GM12864 (cell line): ENCODE measurements around the gene PPP1R26.
"Not testable (repeated sequence)": the region's sequence is repeated elsewhere in the genome, so short reads cannot be mapped to it uniquely, and the experiment has no call there.

Source experiments
- DNase-seq: peaks from one replicate; pipeline ENCODE4 v3.0.0-alpha.2; 2011; ENCODE audit warnings: low read depth
- H3K4me3 ChIP-seq: 2 replicates; pipeline ENCODE4 v1.5.1; 2011; ENCODE audit warnings: mild to moderate bottlenecking, low read depth, low read length, control low read depth
- TF ChIP-seq, protein P1 (sequence below): IDR thresholded peaks from 2 replicates; pipeline ENCODE4 v1.5.1; 2011; ENCODE audit warnings: low read depth, mild to moderate bottlenecking, moderate library complexity, low read length, control low read depth, inconsistent platforms; ENCODE audit errors: missing control alignments

Gene PPP1R26, protein sequence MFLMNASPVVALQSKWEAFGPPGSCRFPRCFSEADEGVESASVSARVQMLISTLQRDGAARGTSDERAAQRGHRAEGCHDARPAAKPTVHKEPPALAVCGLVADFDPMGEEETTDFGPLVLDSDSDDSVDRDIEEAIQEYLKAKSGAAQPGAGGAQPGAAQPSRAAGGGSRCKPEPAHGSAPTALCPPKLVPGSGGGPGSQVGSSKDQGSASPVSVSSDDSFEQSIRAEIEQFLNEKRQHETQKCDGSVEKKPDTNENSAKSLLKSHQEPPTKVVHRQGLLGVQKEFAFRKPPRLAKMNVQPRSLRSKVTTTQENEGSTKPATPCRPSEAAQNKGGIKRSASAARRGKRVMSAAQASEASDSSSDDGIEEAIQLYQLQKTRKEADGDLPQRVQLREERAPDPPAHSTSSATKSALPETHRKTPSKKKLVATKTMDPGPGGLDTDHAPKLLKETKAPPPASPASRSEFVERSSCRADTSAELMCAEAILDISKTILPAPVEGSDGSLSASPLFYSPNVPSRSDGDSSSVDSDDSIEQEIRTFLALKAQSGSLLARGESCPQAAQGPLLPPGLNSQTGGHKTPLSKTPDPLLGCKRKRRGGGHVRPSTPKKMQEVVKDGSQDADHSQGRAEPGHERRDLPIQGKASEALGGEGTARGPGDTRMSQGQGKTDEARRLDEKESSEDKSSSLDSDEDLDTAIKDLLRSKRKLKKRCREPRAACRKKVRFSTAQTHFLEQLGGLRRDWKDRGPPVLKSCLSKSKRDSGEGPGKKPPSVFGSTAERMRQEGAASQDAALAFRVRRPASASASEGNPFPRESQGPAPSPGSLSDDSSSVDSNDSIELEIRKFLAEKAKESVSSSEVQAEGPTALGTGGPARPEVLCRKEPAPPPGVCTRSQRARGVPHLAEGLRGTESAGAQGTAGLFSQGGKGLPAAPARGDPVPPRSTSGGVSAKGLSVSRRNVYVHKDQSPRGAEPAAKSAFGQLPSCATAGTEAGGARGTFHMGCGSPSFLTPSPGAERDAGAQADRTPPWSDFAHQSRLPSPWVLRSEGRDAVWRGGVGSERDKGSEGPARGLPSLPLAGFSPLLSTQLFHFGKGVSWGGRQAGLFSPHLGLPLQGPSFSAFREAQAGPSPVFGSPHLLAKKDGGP (N-terminal part only)

DNA sequence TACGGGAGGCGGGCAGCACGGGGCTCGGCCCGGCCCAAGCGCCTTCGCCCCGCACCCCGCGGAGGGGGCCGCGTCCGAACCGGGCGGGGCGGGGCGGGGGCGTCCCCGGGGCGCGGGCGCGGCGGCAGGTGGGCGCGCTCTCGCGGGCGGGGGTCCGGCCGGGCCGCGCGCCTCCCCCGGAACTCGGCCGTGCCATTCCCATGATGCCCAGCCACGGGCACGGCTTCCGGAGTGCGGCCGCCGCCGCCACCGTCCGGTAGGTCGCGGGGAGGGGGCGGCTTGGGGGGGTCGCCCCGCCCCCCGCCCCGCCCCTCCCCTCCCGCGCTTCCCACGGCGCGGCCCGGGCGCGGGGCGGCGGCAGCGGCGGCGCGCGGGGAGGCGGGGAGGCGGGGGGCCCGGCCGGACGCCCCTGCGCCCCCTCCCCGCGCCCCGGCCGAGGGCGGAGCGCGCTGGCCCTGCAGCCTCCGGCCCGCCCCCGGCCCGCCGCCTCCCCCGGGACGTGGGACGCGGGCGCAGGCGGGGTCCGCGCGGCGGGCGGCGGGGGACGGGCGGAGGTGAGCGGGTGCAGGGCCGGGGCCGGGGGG lies at the start of gene PPP1R26:
PPP1R26 (plus strand) TSS at position 314 of the 584 bp plus-strand sequence. CDS start 4,729 bp downstream, outside the sequence.
- TF ChIP-seq, protein P1, sequence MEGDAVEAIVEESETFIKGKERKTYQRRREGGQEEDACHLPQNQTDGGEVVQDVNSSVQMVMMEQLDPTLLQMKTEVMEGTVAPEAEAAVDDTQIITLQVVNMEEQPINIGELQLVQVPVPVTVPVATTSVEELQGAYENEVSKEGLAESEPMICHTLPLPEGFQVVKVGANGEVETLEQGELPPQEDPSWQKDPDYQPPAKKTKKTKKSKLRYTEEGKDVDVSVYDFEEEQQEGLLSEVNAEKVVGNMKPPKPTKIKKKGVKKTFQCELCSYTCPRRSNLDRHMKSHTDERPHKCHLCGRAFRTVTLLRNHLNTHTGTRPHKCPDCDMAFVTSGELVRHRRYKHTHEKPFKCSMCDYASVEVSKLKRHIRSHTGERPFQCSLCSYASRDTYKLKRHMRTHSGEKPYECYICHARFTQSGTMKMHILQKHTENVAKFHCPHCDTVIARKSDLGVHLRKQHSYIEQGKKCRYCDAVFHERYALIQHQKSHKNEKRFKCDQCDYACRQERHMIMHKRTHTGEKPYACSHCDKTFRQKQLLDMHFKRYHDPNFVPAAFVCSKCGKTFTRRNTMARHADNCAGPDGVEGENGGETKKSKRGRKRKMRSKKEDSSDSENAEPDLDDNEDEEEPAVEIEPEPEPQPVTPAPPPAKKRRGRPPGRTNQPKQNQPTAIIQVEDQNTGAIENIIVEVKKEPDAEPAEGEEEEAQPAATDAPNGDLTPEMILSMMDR, result no peak
- H3K4me3 ChIP-seq, result peak within 1 kb of the TSS; percentile 40
- no peak for DNase-seq

DNA sequence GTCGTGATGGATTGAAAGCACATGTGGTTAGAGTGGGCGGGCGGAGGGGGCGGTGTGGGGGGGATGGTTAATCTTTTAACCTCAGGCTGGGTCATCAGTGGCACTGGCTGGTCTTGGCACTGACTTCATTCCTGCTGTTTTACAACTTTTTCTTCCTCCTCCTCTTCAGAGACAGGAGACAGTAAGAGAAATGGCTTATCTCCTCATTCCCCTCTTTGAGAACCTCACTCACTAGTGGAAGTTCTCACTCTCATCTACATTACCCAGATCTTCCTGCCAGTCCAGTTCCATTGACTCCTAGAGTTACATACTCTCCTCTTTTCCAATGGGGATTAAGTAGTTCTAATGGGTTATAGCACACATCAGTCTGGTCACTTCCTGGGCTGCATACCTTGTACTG lies 42.3 kb upstream of the PPP1R26 start:
- TF ChIP-seq, protein P1, result no peak
- no peak overlapping the region for H3K4me3 ChIP-seq
- no peak for DNase-seq

DNA sequence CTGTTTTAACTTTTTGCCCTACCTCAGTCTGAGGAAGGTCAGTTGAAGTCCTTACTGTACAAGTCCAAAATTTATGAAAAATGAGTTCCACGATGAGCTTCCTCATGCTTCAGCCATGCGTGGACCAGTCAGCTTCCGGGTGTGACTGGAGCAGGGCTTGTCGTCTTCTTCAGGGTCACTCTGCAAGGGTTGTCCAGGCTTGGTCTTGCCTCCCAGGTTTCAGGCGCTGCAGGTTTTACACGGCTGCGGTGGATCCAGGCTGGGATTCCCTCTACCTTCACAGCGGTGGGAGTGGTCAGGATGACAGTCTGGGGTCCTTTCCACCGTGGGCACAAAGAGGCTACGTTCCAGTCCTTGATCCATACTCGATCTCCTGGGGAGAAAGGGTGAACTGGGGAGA lies 41.9 kb upstream of the PPP1R26 start:
- H3K4me3 ChIP-seq, DNase-seq: not testable (repeated sequence)

DNA sequence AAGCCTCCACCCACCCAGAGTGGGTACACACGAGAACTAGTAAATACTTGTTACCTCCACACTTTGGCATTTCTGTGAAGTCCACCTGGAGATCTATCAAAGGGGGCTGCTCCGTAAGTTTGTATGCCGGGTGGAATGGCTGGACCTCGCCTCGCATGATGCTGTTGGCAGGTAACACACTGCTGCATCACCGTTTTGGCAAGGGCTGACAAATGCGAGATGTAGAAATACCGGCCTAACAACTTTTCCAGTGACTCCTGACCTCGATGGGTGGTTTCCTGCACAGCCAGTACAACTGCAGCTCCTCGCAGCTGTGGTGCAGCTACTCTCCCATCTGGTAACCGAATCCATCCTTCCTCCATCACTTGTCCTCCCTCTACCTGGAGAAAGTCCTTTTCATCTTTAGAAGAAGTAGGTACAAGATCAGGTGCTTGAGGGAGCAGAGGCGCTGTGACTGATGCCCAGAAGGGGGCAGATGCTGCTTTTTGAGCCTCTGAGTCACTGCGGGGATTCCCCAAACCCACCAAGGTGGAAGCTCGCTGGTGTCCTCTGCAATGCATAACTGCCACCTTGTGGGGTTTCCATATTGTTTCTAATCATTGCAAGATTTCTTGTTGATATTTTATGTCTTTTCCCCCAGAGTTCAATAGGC lies 40.9 kb upstream of the PPP1R26 start:
- not testable (repeated sequence) for DNase-seq
- TF ChIP-seq, protein P1, result peak; percentile 33

DNA sequence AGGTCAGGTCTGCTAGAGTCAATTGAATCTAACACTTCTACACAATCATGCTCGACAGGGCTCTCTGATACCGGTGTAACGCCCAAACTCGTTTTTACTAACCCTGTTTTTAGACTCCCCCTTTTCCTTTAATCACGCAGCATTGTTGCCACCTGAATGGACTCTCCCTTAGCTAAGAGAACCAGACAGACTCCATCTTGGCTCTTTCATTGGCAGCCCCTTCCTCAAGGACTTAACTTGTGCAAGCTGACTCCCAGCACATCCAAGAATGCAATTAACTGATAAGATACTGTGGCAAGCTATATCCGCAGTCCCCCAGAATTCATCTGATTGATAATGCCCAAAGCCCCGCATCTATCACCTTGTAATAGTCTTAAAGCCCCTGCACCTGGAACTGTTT lies 40.1 kb upstream of the PPP1R26 start:
- H3K4me3 ChIP-seq, result not testable (repeated sequence)

More for the DNA sequence above, 40.9 kb upstream of the PPP1R26 start:
- not testable (repeated sequence) for H3K4me3 ChIP-seq

DNA sequence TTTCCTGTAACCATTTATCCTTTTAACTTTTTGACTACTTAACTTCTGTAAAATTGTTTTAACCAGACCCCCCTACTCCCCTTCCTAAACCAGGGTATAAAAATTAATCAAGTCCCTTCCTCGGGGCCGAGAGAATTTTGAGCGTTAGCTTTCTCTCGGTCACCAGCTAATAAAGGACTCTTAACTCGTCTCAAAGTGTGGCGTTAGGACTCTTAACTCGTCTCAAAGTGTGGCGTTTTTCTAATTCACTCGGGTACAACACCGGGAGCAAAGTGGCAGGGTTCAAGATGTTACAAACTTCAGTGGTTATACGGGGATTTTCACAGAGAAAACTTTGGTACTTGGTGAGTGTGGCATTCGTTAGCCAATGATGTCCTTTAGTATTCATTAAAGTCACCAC lies 39.7 kb upstream of the PPP1R26 start:
- TF ChIP-seq, protein P1, result no peak
- DNase-seq, result no peak
- no peak overlapping the region for H3K4me3 ChIP-seq

More for the DNA sequence above, 40.1 kb upstream of the PPP1R26 start:
- not testable (repeated sequence) for DNase-seq

DNA sequence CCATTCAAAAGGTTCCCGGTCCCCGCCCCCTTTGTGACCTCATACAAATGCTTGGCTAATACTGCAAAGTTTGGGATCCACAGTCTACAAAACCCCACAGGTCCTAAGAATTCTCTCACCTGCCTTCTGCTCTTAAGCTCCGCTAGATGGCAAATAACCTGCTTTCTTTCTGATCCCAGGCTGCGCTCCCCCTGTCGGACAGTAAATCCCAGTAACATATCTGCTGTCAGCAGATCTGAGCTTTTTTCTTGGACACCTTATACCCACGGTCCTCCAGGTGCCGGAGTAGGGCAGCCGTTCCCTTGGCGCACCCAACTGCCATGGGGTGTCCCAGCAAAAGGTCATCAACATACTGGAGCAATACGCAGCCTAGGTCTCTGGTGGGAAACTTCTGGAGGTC lies 39.0 kb upstream of the PPP1R26 start:
- no peak for DNase-seq
- H3K4me3 ChIP-seq, result no peak overlapping the region
- TF ChIP-seq, protein P1, result no peak

DNA sequence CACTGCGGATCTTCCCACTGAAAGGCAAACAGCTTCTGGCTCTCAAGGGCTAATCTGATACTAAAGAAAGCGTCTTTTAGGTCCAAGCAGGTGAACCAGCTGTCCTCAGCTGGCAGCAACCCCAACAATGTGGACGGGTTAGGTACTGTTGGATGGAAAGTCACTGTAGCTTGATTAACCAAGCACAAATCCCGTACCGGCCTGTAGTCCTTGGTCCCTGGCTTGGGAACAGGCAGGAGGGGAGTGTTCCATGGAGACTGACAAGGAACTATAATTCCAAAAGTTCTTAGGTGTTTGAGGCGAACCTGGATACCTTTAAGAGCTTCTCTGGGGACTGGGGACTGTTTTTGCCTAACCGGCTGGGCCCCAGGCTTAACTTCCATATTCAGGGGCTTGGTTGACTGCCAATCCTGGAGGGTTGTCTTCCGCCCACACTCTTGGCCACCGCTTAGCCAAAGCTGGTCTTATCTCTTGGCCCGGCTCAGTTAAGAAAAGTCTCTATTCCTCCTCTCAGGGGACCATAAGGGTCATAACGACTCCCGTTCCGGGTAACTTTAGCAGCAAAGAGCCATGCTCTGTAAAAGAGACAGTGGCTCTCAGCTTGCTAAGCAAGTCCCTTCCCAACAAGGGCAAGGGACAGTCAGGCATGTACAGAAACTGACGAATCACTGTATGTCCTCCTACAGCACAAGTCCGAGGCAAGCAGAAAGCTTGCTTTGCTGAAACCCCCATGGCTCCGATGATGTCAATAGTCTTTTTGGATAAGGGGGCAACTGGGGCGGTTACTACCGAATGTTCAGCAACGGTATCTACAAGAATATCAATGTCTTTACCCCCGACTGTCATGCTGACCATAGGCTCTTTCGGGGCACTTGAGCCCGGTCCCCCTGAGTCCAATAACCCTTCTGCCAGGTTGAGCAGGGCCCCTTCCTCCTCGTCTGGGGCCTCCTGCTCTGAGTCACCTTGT lies 38.2 kb upstream of the PPP1R26 start:
- H3K4me3 ChIP-seq, DNase-seq: not testable (repeated sequence)
